NK-92 treated with Interleukin-12 subunit alpha and Interleukin-12 subunit beta, amount 100 ng/mL, for 24 hours (cell line): ENCODE measurements around the gene PPM1H.

Source experiments
- DNase-seq: peaks from one replicate; lab custom pipeline; 2025; lab: John Stamatoyannopoulos, UW

The PPM1H gene

DNA sequence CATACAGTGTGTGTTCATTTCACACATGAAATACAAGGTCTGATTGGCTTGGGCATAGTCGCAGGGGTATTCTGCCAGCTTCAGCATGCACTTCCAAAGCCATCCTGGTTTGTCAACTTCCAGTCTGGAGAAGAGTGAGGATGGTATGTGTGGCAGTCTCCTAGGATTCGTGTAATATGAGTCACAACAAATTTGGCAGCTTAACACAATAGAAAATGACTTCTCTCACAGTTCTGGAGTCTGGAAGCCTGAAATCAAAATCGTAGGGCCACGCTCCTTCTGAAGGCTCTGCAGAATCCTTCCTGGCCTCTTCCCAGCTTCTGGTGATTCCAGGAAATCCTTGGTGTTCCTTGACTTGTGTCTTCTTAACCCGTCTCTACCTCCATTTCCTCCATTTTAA lies 167.5 kb downstream of the PPM1H start:
- no peak for DNase-seq

DNA sequence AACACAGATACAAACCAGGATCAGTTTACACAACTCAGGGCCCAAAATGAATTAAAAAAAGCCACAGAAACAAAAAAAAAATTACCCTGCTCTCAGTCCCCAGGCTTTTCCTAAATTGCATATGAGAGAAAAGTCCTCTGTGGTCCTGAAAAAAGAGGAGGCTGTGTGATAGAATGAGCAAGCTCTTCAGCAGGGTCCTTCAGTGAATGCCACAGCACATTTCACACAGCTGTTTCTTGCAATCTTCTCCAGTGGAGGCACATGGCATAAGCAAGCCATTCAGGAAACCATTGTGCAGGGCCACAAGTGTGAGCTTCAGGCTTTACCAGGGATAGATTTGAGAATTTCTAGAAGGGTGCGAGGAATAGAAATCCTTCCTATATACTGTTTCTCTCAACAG lies 168.5 kb downstream of the PPM1H start:
- DNase-seq = no peak

DNA sequence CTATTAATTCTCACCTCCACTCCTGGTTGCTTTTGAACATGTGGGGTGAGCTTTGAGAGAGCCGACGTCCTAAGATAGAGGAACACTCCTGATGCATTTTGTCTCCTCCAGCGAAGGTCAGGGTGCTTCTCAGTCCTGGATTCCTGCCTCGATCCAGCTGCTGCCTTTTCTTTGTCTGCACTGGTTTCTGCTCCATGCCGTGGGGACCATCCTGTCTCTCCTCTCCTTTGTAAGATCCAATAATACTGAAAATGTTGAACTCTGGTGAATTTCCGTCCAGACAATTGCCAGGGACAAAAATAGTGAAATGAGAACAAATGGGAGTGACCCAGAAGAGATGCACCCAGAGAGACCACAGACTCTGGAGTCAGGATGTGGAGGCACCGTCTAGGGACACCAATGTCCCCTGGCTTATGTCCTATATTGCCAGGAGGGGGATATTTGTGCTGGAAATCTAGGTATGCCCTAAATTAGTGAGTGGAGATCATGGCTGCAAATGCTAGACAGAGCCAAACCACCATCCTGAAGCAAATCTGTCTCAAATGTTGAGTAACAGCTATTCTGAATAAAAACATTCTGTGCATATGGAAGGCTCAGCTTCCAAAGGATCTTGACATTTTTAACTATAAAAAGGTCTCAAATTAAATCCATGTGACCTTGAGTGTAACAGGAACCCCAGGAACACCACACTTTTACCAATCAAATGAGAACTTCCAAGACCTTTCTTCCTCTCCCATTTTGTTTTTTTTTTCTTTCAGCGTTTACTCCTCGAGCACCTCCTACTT lies 170.9 kb downstream of the PPM1H start:
- no peak for DNase-seq

DNA sequence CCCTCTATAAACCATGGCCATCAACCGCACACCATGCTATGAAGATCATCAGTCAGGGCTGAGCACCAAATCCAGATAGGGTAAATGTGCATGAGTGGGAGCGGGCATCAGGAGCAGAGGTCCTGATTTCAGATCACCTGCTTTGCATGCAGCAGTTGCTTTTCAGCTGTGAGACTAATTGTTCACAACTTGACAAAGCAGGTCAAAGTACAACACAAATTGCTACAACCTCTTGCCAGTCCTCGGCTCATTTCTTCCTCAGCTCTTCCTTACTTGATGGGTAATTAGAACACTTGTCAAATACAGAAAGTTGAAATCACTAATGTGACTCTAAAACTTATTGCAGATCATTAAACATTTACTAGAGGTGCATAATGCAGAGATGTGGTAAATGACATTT lies 171.6 kb downstream of the PPM1H start:
- no peak for DNase-seq

DNA sequence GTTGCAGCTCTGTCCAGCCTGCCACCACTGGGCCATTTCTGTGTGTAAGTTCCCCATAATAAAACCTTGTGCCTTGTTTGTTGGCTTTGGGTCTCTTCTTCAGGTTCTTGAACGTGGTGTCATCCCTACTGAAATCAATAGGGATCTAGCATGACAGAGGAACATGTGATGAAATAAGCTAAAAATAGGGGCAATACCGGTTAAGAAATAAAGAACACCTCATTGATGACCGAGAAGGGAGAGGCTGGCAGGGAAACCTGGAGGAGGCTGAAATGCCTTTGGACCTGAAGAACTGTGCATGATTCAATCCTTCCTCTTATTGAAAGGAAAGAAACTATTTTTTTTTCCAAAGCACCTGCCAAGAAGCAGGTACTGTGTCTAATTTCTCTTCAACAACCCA lies 172.3 kb downstream of the PPM1H start:
- no peak for DNase-seq

DNA sequence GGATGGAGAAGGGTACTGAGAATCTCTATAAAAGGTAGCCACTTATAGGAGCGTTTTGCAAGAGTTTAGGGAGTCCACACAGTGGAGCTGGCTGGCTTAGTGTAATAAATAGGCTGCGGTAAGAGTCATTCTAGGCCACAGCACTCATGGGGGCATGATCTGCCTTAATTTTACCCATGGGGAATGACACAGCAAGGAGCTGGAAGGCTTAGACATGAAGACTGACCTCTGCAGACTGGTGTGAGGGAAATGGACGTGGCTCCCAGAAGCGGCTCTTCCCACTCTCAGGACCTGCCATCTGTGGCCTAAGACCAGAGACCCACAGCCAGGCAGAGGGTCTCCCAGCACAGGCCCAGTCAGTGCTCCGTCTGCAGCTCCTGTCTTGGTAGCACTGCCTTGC lies 173.3 kb downstream of the PPM1H start:
- no peak for DNase-seq

DNA sequence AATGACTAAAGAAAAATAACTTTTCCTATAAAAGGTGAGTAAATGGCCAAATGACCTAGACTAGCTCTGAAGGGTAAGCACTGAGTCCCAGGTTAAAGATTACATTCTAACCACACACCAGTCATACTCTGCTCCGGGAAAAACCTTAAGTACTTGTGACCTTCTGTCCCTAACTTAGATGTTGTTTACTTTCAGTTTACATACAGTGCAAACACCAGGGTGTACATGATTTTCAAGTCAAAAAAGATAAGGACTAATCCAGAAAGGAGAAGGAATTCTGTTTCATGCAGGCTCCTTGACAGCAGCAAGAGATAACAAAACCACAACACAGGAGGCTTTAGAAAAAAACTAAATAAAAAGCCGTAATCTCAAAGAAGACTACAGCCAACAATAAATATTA lies 174.2 kb downstream of the PPM1H start:
- no peak for DNase-seq

DNA sequence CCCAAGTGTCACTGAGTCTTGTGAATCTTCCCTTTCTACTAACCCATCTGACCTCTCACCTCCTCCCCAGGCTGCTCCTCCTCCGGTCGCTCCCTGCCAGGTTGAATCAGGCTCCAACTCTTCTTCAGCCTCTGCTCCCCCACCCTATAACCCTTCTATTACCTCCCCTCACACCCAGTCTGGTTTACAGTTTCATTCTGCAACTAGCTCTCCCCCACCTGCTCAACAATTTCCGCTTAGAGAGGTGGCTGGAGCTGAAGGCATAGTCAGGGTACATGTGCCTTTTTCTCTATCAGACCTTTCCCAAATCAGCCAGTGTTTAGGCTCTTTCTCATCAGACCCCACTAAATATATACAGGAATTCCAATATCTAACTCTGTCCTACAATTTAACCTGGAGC lies 174.6 kb downstream of the PPM1H start:
- peak; percentile 36 for DNase-seq

DNA sequence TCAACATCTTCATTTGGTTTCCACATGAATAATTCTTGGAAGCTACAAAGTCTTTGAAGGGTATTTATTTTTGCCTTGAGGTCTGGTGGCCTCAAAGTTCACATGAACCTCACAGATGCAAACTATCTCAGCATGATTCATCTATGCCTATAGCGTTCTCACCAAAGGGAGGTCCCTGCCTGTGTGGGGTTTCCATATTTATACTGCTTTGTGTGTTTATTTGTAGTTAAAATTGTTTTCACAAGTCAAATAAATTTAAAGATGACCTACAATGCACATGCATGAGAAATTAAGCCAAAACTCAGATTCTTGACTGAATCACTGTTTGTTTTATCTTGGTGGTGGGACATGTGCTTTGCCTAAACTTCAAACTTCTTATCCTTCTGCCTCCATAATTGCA lies 176.7 kb downstream of the PPM1H start:
- DNase-seq = no peak

DNA sequence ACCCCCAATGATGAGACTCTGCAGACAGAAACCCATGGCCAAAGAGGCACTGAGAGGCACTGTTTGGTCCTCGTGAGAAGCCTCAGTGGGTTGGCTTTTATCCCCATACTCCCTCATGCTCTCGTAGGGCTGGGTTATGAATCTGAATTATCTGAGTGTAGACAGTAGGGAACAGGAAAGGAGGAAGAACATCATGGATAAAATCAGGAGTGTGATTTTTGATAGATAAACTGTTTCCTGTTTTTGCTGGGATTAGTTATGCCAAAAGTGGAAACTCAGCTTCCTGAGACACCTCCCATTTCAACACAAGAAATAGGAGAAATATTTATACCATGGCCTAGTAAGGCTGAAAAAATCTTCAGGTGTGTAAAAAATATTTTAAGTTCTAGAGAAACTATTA lies 177.9 kb downstream of the PPM1H start:
- no peak for DNase-seq

DNA sequence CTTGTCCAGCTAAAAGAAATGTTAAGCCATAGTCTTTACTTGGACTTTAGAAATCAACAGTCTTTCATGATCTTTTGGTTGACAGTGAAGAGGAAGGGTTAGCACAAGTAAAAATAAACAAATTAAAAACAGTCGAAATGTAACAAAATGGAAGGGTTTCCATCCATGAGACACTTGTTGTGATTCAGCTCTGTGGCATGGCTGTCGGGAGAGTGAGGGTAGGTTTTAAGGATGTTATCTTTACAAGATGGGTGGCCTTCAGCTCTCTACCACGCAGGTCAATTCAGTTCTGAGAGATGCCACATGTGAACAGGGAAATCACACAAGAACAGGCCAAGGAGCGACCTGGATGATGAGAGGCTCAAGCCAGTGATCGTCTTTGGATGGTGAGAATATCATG lies 180.2 kb downstream of the PPM1H start:
- no peak for DNase-seq

DNA sequence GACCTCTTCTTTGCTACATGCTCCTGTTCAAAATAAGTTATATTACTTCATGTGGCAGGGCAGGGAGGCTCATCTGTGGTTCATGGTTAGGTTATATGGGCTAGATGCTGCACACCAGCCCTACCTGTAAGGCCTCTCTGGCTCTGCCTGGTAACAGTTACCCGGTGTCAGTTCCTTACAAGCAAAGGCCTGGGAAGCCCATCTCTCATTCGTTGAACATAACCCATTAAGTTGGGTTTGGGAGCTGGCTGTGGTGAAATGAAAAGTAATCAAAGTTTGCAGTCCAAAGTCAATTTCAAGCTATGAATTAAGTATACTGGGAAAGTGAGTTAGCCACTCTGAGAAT lies 183.2 kb downstream of the PPM1H start:
- DNase-seq = no peak

DNA sequence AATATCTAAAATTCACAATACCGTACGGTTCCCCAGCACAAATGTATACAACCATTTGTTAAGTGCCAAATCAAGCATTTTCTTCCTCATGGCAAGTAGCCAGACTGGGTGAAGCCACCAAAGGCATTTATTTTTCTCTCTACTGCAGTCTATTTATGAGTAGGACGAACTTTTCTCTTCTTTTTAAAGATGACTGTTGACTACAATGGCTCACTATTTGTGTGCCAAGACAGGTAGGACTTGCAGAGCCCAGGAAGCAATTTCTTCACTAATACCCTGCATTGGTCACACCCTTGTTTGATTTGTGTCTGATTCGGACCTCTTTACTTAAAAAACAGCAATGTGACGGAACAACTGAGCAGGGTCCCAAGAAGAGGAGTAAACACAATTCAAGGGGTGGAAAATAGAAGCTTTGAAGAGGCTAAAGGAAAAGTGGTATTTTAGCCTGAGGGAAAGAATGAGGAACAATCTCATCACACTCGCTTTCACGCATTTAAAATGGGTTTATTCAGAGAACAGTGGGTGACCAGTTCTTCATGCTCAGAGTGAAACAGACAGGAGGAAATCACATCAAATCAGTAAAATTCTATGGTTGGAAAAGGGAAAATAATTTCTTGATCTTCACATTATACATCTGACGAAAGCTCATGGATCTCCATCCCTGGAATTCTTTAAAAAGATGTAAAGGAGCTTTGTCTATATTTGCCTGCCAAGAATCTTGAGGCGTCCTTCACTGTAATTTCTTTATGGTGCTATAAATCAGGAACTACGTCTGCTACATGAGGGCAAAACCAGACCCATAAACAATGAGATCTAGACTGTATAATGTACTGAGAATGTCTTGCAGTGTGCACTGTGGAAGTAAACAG lies 183.8 kb downstream of the PPM1H start:
- no peak for DNase-seq

DNA sequence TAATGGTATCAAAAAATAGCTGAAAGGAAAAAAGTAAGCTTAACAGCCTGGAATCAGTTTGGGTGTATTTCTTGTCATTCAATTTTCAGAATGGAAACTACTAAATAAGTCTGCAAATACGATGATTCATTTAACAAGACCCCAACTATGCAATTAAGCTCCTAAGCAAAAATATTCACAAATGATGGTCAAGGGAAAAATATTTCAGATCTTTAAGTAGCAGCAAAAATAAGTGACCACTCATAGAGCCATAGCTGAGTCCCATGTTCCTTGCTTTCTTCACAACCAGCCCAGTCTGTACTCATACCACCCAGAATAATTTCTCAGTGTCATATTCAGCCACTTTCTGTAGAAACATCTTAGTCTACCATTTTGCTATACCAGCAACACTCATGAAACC lies 185.4 kb downstream of the PPM1H start:
- no peak for DNase-seq

DNA sequence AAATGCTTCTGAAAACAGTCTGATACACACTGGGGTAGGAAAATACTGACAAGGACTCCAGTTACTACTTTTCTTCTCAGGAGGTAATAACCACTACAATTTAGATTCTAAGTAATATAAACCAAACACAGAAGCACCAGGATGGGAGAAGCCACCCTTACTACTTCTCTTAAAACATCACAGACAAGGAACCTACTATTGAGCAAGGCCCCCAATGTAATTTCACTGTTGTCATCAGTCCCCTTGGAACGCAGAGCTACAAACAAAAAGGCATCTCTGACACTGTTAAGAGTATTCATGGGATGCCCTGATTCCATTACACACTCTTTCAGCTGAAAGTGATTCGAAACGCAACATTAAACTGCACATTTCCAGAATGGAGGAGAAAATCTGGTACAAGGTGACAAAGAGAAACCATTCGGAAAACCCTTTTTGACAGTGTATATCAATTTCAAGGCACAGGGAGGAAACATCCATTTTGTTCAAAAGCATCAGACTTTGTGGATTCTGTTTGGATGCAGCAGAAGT lies 185.9 kb downstream of the PPM1H start:
- DNase-seq = no peak

DNA sequence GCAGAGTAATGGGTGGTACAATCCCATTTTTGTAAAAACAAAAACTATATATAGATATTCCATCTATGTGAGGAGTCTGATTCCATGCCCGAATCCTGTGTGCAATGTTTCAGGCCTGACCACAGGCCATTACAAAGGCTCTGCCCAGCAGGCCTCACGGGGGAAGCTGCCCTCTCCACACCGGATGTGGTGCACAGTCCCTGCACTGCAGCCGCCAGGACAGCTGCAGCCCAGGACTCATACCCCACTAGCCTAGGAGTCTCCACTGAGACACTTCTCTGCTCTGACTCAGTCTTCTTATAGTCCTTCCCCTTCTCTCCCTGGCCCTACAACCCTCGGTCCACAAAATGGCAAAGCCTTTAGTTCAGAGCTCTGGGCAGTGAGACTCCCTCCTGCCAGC lies 190.4 kb downstream of the PPM1H start:
- DNase-seq = no peak

DNA sequence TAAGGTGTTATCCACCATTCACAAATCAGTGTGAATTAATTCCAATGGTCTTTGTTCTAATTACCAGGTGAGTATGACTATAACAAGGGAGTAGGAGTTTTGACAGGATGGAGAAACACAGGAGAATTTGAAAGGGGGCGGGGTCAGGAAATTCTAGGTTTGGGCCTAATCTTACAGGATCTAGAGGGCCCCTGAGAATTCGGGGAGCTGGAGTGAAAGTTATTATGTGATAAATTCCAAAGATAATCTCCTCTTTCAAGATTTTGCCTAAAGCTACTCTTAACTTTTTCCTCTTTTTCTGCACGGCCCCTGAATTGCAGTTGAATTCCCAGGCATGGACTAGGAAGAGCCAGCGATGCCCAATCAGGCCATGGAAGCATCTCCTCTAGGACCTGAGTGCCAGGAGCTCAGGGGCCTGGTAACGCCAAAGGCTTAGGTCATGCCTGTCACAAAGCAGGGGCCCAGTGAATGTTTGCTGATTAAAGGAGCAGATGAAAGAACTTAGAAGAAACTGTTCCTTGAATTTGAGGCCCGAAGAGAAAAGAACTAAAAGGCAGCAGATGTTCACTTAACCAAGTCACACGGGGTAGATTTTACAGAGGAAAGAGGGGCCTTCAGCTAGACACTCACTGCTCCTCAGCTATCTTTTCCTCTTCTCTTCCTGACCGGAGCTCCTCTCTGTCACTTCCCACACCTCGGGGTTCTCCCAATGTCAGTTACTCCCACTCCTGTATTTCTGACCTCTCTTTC lies 195.5 kb downstream of the PPM1H start:
- DNase-seq = no peak

DNA sequence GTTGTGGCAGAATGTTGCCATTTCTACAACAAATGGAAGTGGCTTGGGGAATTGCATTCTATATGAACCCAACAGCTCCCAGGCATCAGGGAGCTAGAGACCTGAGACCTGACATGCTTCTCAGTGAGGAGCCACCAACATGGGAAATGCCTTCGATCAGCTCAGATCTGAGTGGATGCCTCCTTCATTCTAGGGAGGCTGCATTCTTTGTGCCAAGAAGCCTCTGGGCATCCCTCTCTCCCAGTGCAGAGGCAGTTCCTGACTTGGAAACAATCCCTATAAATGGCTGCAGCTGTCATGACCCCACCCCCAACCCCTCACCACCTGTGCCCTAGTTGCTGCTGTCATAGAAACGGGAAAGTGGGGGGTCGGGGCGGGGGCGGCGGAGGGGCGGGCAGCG lies 196.3 kb downstream of the PPM1H start:
- DNase-seq = no peak

DNA sequence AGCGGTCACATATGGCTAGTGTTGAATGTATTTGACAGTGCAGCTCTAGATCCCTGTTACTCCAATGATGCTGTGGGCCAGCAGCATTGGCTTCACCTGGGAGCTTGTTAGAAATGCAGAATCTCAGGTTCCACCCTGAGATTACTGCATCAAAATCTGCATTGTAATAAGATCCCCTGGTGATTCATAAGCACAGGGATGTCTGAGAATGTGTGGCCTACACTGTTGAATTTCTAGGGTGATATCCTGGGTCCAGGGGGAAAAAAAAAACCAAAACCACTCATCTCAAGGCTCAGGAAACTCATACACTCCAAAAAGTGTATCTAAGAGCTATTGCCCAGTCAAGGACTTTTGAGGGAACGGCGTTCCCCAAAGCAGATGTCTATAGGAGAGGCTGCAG lies 196.8 kb downstream of the PPM1H start:
- DNase-seq = no peak

DNA sequence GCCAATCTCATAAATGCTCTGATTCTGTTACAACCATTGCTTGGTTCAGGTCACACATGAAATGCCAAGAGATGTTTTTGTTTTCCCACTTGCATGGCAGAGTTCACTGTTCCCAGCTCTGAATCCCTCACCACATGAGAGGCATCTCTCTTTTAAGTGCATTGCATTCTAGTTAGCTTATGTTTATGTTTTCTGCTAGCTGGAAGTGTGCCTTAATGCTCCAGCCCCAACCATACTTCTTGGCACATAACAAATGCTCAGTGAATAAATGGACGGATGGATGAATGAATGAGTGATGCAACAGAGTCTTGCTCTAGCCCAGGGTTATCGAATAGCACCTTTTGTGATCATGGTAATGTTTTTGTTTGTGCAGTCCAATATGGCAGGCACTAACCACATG lies 197.3 kb downstream of the PPM1H start:
- no peak for DNase-seq

DNA sequence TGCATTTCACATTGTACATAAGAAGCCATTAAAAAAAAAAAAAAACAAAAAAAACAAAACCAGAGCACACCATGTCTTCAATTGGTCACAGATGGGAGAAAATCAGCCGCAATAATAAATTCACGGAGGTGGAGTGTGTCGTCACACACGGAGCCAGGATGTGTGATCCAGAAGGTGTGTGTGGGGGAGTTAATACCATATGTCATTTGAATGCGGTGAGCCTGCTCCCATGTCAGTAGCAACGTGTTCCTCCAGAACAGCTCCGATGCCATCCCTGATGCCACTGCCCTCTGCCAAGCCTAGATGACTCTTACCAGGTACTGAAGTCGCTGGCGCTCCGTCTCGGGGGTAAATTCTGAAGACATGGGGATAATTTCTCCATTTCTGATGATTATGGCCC lies 197.8 kb downstream of the PPM1H start:
- DNase-seq = no peak

DNA sequence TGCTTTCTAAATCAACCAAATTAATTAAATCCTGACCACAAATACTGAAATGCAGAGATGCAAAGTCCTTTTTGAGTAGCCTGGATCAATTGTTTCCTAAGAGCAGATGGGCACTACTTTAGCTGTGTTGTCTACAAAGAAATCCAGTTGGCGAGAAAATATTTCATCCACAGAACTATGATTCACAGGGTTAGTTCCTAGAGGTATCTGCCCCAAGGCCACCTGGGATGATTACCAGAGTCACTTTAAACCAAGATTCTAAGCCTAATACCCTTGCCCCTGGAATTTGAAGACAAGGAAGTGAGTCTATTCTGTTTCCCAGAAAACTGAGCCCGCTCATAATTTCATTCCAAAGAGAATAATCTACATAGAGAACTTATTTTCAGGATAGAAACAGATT lies 198.4 kb downstream of the PPM1H start:
- no peak for DNase-seq
